ENCODE results near the gene PDZD2.

Gene PDZD2

GRCh38 chr5:31936683-31937082 lies 297.8 kb downstream of the PDZD2 start:
- FAIRE-seq (no peak), DNase-seq (ENCODE audit: insufficient read length, low spot score) (no peak)
- no peak for TF ChIP-seq CTCF (IDR thresholded peaks at IDR 0.05; ENCODE audit: insufficient read depth, missing control alignments)

- FAIRE-seq: no peak
- DNase-seq (ENCODE audit: insufficient read length, low spot score): no peak
- TF ChIP-seq CTCF (IDR thresholded peaks at IDR 0.05; ENCODE audit: insufficient read depth, missing control alignments): no peak
These were observed 298.3 kb downstream of the PDZD2 start for GRCh38 chr5:31937226-31937625.

GRCh38 chr5:31937703-31938102 lies 298.8 kb downstream of the PDZD2 start:
- DNase-seq (ENCODE audit: insufficient read length, low spot score): no peak
- no peak for TF ChIP-seq CTCF (IDR thresholded peaks at IDR 0.05; ENCODE audit: insufficient read depth, missing control alignments)
- FAIRE-seq: no peak

GRCh38 chr5:31939151-31939550 lies 300.2 kb downstream of the PDZD2 start:
- FAIRE-seq (no peak), DNase-seq (ENCODE audit: insufficient read length, low spot score) (no peak)
- TF ChIP-seq CTCF (IDR thresholded peaks at IDR 0.05; ENCODE audit: insufficient read depth, missing control alignments): no peak

GRCh38 chr5:31941151-31941755 lies 302.3 kb downstream of the PDZD2 start:
- FAIRE-seq (no peak), DNase-seq (ENCODE audit: insufficient read length, low spot score) (no peak)
- no peak for TF ChIP-seq CTCF (IDR thresholded peaks at IDR 0.05; ENCODE audit: insufficient read depth, missing control alignments)

- no peak for TF ChIP-seq CTCF (IDR thresholded peaks at IDR 0.05; ENCODE audit: insufficient read depth, missing control alignments)
- FAIRE-seq: no peak
- no peak for DNase-seq (ENCODE audit: insufficient read length, low spot score)
These were observed 303.6 kb downstream of the PDZD2 start for GRCh38 chr5:31942546-31942945.

GRCh38 chr5:31944684-31945445 lies 305.9 kb downstream of the PDZD2 start:
- TF ChIP-seq CTCF (IDR thresholded peaks at IDR 0.05; ENCODE audit: insufficient read depth, missing control alignments): no peak
- FAIRE-seq (peak; percentile 85), DNase-seq (ENCODE audit: insufficient read length, low spot score) (peak; percentile 74)

Measured in D721Med (cell line).